ENCODE results near the gene GRPEL1. TPM values are rescaled to one million over a fixed set of nuclear protein-coding genes. Genes with fewer than 3 reads are reported as not detected.

GRPEL1 gene
- polyA plus RNA-seq, 1 experiment: 21.1 TPM

GRCh38 chr4:7068279-7068842 is 497 bp upstream of the GRPEL1 start:
- peaks cover 4% of the 10 kb centered on the region for H3K36me3 ChIP-seq (ENCODE audit: control insufficient read depth, insufficient read depth, low read length)
- no peak for TF ChIP-seq CTCF (IDR thresholded peaks at IDR 0.05; ENCODE audit: insufficient read depth, low read depth, low read length)
- H3K4me3 ChIP-seq (ENCODE audit: low read depth, low read length): peak overlapping the region; percentile 61
- CTCF ChIA-PET: interaction anchor here (0.7 to 10.8 kb wide), 10 partner anchors 14 to 359 kb away, joined by 3 to 116 read pairs (median 6); partner anchors contain the start of genes MRFAP1L1 and TADA2B
- no peaks in the 10 kb centered on the region for H3K27me3 ChIP-seq (ENCODE audit: control insufficient read depth, insufficient read depth, low read length)
- POLR2A ChIA-PET: interaction anchor here (1.2 kb wide), 1 partner anchor 25 kb away, joined by 12 read pairs; the partner anchor contains the start of gene TADA2B
- no peak for DNase-seq (ENCODE audit: low read depth)

DNA sequence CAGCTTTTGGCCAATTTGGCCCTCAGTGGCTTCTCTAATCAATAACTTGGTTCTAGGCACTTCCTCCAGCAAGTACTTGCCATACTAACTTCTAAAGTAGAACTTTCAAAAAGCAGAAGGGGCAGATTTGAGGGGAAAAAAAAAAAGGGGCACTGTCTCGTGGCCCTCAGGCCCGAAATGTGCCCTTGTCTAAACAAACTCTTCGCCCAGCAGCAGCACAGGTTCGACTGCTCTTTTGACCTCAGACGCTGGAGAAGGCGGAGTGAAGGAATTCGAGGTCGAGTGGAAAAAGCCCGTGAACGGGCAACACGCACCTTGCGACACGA is 775 bp downstream of the GRPEL1 start:
- Histone ChIP-seq H3K36me3 (ENCODE audit: control insufficient read depth, insufficient read depth, low read length) (peaks cover 7% of the 10 kb centered on the region), H3K27me3 (ENCODE audit: control insufficient read depth, insufficient read depth, low read length) (no peaks in the 10 kb centered on the region), H3K4me3 (ENCODE audit: low read depth, low read length) (peak overlapping the region; percentile 70)
- ChIA-PET CTCF (interaction anchor here (0.6 to 10.8 kb wide), 5 partner anchors 24 to 347 kb away, joined by 3 to 116 read pairs (median 4); partner anchors contain the start of gene TADA2B), POLR2A (interaction anchor here (0.6 to 1.2 kb wide), 2 partner anchors 24 to 287 kb away, joined by 3 to 12 read pairs; partner anchors contain the start of gene TADA2B)
- no peak for TF ChIP-seq CTCF (IDR thresholded peaks at IDR 0.05; ENCODE audit: insufficient read depth, low read depth, low read length)
- no peak for DNase-seq (ENCODE audit: low read depth)

GRCh38 chr4:7066493-7066892 is 1.4 kb downstream of the GRPEL1 start:
- POLR2A ChIA-PET: no interaction called here
- H3K27me3 ChIP-seq (ENCODE audit: control insufficient read depth, insufficient read depth, low read length): no peaks in the 10 kb centered on the region
- CTCF ChIA-PET: interaction anchor here (1.5 to 10.8 kb wide), 3 partner anchors 23 to 346 kb away, joined by 3 to 116 read pairs (median 45); partner anchors contain the start of gene TADA2B
- DNase-seq (ENCODE audit: low read depth): no peak
- no peak for TF ChIP-seq CTCF (IDR thresholded peaks at IDR 0.05; ENCODE audit: insufficient read depth, low read depth, low read length)
- peaks cover 13% of the 10 kb centered on the region for H3K36me3 ChIP-seq (ENCODE audit: control insufficient read depth, insufficient read depth, low read length)
- peak overlapping the region; percentile 70 for H3K4me3 ChIP-seq (ENCODE audit: low read depth, low read length)

DNA sequence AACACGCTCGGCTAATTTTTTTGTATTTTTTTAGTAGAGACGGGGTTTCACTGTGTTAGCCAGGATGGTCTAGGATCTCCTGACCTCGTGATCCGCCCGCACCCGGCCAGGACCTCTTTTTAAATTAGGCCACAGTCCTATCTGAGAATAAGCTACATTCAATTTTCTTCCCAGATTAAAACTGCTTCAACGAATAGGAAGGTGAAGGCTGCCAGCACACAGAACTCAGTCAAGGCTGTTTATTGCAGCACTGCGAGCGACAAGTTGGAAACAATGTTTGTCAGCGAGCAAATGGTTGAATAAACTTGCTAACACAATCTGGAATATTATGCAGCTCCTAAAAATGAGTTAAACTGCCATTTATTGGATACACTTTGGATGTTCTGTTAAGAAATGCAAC is 1.9 kb downstream of the GRPEL1 start:
- H3K27me3 ChIP-seq (ENCODE audit: control insufficient read depth, insufficient read depth, low read length): no peaks in the 10 kb centered on the region
- no peak overlapping the region for H3K4me3 ChIP-seq (ENCODE audit: low read depth, low read length)
- no peak for TF ChIP-seq CTCF (IDR thresholded peaks at IDR 0.05; ENCODE audit: insufficient read depth, low read depth, low read length)
- ChIA-PET POLR2A (no interaction called here), CTCF (interaction anchor here (1.5 to 10.8 kb wide), 3 partner anchors 23 to 346 kb away, joined by 3 to 116 read pairs (median 45); partner anchors contain the start of gene TADA2B)
- H3K36me3 ChIP-seq (ENCODE audit: control insufficient read depth, insufficient read depth, low read length): peaks cover 13% of the 10 kb centered on the region
- no peak for DNase-seq (ENCODE audit: low read depth)

DNA sequence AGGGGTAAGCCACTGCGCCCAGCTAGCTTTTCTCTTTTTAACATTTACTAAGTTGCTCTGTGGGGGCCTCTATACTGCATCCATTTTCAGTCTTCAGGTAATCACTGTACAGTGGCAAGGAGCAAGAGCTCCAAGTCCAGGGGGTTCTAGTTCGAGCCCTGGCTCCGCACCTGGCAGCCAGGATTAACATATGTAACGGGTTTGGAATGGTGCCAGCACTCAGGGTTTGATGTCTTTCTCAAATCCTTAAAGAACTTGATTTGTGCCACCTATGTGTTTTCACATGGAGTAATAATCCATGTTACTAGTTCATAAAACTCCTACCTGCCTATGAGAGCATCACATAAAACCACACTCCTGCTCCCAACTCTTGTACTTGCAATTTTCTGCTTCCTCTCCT is 4.5 kb downstream of the GRPEL1 start:
- TF ChIP-seq CTCF (IDR thresholded peaks at IDR 0.05; ENCODE audit: insufficient read depth, low read depth, low read length): no peak
- no peak for DNase-seq (ENCODE audit: low read depth)
- POLR2A ChIA-PET: no interaction called here
- H3K36me3 ChIP-seq (ENCODE audit: control insufficient read depth, insufficient read depth, low read length): peaks cover 16% of the 10 kb centered on the region
- H3K27me3 ChIP-seq (ENCODE audit: control insufficient read depth, insufficient read depth, low read length): no peaks in the 10 kb centered on the region
- H3K4me3 ChIP-seq (ENCODE audit: low read depth, low read length): no peak overlapping the region
- CTCF ChIA-PET: interaction anchor here (10.8 kb wide), 1 partner anchor 92 kb away, joined by 116 read pairs; no protein-coding TSS in a partner anchor

Data from BJ (cell line).